NCI-H446 (cell line): ENCODE results near the gene TPCN2.

ENCODE experiments used
- DNase-seq, 2 experiments: peaks; one replicate each; lab custom pipeline; 2025; lab: John Stamatoyannopoulos, UW

The TPCN2 gene

GRCh38 chr11:69166218-69167115 is 117.7 kb downstream of the TPCN2 start:
- DNase-seq: no peak

- no peak for DNase-seq
Measured at GRCh38 chr11:69167130-69167915, 118.6 kb downstream of the TPCN2 start.

- no peak for DNase-seq
Measured at GRCh38 chr11:69167916-69168691, 119.4 kb downstream of the TPCN2 start.

GRCh38 chr11:69169479-69169878 is 120.7 kb downstream of the TPCN2 start:
- no peak for DNase-seq

GRCh38 chr11:69170704-69171103 is 122.0 kb downstream of the TPCN2 start:
- DNase-seq: no peak

- no peak for DNase-seq
Measured at GRCh38 chr11:69171476-69172240, 122.9 kb downstream of the TPCN2 start.

GRCh38 chr11:69172674-69173073 is 123.9 kb downstream of the TPCN2 start:
- DNase-seq: no peak

GRCh38 chr11:69173331-69173730 is 124.6 kb downstream of the TPCN2 start:
- no peak for DNase-seq

- no peak for DNase-seq
Measured at GRCh38 chr11:69173925-69174581, 125.3 kb downstream of the TPCN2 start.

- no peak for DNase-seq
Measured at GRCh38 chr11:69174841-69175240, 126.1 kb downstream of the TPCN2 start.

GRCh38 chr11:69178819-69179482 is 130.2 kb downstream of the TPCN2 start:
- no peak for DNase-seq

GRCh38 chr11:69180226-69180625 is 131.5 kb downstream of the TPCN2 start:
- DNase-seq: no peak

GRCh38 chr11:69180726-69181125 is 132.0 kb downstream of the TPCN2 start:
- DNase-seq: no peak

- no peak for DNase-seq
Measured at GRCh38 chr11:69183613-69184012, 134.9 kb downstream of the TPCN2 start.
